HT-29 (cell line): Measurements from ENCODE around the gene EIF6. TPM values are rescaled to one million over a fixed set of nuclear protein-coding genes. Genes with fewer than 3 reads are reported as not detected.

Experiments
- DNase-seq: peaks from one replicate; pipeline ENCODE4 v3.0.0-alpha.2; 2015; ENCODE audit warnings: low spot score
- total RNA-seq: library from RNA; depleted of rRNA; stranded (reverse); fragments of >200 nt; shearing (Covaris generic); gene quantifications from 2 replicates; pipeline ENCODE4 v1.2.3, GENCODE V29; 2014

EIF6 gene
- total RNA-seq, 1 experiment from 2014 or later, result 508 TPM

DNA sequence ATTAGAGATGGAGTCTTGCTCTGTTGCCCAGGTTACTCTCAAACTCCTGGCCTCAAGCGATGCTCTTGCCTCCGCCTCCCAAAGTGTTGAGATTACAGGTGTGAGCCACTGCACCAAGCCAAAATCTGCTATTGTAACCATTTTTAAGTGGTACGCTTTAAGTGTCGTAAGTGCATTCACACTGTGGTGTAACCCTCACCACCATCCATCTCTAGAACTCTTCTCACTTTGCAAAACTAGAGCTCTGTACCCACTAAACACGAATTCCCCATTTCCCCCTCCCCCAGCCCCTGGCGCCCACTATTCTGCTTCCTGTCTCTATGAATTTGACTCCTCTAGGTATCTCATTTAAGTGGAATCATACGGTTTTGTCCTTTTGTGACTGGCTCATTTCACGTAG is 10.5 kb upstream of the EIF6 start:
- DNase-seq, result no peak

DNA sequence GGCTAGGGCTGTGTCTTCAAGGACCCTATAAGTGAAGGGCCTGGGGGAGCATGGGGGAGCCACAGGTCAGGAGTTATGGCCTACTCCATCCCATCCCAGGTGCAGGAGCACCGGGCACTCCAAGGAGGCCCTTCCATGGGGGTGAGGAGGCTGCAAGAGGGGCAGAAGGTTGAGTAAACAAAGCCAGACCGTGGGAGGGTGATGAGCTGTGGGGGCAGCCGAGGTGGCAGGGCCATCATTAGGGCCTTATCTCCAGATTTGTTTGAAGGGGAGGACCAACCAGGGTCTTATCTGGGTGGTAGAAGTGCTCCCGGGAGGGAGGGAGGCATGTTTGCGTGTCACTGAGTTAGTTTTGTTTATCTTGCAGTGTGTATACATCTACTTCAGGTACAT is 9.7 kb upstream of the EIF6 start:
- no peak for DNase-seq

DNA sequence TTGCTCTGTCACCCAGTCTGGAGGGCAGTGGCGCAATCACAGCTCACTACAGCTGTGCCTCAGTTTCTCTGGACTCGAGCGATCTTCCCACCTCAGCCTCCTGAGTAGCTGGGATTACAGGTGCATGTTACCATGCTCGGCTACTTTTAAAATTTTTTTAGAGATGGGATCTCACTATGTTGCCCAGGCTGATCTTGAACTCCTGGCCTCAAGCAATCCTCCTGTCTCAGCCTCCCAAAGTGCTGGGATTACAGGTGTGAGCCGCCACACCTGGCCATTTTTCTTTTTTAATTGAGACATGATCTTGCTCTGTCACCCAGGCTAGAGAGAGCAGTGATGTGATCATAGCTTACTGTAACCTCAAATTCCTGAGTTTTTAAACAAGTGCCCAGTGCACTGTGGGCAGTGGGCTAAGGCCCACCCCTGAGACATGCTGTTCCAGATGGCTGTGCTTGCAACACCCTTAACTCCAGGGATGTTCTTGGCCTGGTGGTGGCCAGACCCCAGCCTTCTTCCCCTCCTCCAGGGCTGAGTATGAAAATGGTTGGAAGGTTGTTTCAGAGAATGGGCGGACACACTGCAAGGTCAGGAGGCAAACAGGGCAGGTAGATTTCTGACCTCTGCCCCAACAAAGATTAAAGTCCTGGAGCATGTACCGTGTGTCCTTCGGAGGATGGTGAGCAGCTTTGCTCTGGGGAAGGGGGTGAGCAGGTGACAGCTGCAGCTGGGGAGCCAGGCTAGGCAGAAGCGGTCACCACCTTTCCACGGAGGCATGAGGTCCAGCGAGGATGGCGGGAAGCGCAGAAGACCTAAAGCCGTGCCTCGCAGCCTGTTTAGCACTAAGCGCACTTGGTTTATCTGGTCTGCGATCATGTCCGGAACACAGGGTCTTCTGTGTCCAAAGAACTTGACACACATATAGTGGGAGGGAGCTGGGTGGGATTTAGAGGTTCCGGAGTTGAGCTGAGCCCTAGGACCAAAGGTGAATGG is 9.0 kb upstream of the EIF6 start:
- no peak for DNase-seq

DNA sequence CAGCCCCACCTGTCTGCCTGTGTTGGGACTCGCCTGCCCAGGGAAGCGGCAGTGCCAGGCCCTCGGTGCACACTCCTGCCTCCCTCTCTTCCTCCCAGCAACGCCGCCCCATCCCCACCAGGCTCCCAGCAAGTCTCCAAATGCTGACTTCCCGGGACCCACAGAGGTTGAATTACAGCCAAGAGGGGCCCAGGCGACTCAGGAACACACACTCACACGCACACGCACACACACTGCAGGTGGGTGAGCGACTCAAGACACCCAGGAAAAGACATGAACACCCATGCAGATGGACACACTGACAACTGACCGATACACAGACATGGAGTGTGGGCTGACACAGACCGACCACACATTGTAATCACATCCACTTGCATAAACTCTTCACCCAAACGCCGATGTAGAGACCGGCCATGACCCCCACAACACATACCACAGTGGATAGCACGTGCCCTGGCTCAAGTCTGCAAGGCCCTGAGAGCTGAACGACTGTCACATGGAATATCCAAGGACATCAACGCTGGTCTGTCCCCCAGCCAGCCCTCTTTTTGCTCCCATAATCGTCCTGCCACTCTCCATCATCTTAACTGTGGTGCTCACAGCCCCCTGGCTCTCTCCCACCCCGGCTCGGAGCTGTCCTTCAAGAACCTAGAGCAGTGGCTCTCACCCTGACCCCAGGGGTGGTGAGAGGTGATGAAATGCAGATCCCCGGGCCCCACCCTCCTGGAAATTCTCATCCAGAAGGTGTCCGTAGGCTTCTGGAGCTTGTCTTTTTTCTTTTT is 8.1 kb upstream of the EIF6 start:
- DNase-seq, result no peak

DNA sequence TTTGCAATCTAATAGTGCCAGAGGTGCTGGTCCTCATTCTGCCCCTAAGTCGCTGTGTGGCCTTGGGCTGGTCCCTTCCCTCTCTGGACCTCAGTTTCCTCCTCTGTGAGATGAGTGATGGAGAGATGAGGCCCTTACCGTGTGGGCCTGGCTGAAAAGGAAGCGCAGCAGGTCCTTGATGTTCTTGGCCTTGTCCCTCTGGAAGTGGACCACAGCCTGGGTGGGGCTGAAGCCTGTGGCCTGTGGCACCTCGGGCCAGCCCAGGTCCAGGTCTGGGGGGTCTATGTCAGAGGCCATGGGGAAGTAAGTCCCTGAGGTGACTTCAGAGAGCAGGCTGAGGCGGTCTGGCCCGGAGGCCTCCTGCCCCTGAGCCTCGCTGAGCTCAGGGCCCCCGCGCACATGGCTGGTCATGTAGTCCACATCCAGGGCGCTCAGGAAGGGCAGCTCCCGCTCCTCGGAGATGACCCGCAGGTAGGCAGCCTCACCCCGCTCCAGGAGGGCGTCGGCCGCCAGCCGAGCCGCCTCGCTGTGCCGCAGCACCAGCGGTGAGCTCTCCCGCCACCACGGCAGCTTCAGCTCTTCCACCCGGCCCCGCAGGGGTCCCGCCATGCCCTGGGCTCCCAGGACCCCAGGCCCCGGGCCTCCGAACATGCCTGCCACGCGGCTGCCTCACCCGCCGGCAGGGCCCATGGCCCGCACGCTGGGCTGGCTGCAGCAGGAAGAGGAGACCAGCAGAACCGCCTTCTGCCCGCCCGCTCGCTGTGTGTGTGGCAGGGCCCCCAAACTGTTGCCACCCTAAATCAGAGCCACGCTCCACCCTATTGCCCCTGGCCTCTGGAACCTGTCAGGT is 7.3 kb upstream of the EIF6 start, which contains the start of gene FAM83C:
Gene FAM83C, minus strand, starts transcription at position 772 of the 850 bp plus-strand sequence. Its CDS starts 121 bp downstream, at position 651.
- no peak for DNase-seq

DNA sequence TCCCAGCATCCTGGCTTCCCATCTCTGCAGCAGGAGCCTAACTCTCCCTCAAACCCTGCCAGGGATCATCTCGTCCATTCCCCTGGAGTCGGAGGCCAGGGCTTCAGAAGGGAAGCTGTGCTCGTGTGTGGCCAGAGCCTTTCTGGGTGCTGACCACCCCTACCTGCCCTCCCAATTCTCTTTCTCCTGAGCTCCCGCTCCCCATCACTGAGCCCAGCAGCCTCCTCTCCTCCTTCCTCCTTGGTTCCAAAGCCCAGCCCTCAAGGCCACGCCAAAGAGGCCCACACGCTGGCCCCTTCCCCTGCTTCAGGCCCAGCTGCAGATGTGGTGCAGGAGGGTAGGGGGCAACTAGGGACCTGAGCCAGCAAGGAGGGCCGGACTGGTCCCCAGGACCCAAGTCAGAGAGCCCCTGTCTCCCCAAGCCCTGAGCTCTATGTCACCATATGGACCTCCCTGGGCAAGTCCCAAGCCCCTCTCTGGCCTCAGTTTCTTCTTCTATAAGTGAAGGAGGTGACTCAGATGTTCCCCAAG is 6.4 kb upstream of the EIF6 start:
- DNase-seq, result no peak

DNA sequence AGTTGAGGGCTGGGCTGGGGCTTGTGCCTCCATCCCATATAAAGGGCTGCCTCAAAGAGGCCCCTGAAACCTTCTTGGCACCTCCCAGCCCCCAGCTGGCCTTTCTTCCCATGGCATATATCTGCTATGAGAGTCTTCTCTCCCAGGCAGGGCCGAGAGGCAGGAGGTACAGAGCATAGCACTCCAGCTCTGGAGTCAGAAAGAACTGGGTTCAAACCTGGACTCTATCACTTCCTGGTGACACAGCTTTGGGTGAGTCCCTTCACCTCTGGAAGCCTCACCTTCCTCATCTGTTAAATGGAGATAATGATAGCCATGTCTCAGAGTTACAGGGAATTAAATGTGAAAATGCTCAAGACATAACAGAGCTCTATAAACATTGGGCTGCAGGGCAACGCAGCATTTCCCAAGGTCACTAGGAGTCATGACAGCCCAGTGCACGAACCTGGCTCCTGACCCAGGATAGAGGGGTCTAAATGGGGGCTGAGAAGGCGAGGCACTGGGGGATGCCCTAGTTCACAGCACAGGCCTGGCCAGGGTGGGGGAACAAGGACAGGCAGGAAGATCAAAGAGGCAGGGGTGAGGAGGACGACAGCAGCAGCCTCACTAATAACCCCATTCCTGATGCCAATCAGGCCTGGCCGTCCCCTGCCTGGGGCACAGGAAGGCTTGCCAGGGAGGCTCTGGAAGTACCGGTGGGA is 5.8 kb upstream of the EIF6 start:
- no peak for DNase-seq

DNA sequence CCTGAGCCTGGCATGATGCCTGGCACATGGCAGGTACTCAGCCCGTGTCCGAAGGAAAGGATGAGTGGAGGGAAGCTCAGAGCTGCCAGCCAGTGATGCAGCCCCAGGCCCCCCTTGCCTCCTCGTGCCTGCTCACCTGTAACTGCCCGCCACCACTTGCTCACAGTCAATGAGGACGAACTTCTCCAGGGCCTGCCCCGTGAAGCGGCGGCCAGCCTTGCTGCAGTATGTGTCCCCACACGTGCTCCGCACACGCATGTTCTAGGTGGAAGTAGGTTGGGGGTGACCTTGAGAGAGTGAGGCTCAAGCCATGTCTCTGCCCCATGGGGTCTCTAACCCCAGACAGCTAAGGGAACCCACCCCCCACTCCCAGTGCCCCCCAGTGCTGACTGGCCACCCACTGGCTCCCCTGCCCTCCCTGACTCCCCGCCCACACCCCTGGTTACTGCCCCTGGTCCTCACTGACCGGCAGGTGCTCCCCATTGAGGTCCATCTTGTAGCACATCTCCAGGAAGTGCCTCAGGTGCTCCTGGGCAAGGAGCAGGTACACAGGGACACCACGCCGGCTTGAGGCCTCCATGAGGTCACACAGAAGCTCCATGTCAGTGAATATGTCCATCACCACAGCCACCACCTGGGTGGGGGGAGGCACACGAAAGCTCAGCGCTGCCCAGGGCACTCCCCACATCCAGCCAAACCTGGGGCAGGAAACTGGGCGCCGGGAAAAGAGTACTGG is 3.9 kb upstream of the EIF6 start:
- no peak for DNase-seq

DNA sequence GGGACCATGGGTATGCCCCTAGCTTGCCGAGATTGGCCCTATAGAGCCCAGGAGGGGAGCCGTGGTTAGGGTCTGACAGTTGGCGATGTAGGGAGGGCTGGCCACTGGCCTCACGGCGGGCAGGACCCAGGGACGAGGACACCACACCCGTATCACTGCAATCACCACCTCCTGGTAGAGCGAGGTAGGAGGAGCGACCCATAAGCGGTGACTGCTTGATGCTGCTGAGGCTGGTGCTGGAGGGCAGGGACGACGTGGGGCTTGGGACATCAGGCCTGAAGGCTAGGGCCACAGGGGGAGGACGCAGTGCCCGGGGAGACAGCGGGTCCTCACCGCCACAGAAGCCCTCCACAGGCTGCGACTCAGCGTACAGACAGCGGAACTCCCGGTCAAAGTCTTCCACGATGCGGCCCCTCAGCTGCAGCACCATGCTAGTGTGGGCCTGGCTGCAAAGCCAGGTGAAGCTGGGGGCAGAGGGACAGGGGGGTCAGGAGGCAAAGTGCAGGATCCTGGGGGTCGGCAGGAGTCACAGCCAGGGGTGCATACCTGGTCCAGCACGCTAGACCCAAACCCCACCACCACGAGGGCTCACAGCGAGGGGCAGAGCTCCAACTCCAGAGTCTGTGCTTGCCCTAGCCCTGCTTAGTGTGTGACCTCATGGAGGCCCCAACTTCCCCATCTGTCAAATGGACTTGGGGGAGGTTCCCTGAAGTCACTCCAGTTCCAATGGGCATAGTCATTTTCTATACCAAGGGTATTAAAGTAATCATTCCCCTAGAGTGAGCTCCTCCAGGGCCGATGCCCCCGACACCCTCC is 3.1 kb upstream of the EIF6 start:
- DNase-seq, result no peak

DNA sequence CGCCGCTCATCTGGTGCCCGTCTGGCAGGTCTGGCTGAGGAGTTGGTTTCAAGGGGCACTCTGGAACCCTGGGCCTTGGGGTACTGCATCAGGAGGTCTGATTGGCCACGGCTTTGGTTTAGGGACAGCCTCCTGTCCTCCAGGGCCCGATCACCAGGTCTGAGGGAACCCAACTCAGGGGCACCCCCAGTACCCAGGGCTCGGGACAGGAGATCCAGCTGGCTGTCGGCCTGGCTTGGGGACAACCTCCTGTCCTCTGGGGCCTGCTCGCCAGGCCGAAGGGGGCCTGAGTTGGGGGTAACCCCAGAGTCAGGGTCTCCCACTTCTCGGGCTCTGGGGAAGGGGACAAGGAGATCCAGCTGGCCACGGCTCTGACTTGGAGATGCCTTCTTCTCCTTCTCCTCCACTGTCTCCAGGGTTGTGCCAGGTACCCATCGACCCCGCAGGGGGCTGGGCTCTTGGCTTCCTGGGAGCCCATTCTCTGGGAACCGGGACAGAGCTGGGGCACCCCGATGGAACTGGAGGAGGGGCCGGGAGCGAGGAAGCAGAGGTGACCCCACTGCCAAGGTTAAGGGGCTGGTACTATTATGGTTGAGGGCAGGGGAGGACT is 2.4 kb upstream of the EIF6 start:
- DNase-seq, result no peak

DNA sequence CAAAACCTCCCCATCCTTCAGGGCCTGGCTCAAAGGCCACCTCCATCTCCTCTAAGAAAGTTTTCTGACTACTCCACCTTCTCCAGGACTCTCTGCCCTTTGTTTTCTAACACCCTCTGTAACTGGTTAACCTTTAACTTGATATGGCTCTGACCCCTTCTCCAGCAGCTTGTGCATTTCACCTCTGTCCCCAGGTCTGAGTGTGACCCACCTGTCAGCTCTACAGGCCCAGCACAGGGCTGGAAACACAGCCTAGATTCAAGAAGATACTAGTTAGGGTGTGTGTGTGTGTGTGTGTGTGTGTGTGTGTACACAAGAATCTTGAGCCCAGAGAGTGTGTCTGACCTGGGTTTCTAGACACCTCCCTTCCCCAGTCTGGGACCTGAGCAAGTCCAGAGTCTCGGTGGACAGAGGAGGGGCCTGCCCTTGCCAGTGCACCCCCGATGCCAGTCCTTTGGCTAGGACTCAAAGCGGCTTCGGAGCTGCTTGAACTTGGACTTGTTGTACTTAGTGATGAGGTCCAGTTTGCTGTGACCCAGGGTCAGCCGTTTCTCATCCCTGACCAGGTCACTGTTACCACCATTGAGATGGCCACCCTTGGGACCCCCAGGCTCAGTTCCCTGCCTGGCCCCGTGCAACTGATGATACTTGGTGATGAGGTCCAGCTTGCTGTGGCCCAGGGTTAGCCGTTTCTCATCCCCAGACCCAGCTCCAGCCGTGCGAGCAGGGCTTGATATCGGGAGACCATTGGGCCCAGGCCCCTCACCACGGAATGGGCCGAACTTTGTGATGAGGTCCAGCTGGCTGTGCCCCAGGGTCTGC is 1.7 kb upstream of the EIF6 start:
- peak; percentile 50 for DNase-seq

DNA sequence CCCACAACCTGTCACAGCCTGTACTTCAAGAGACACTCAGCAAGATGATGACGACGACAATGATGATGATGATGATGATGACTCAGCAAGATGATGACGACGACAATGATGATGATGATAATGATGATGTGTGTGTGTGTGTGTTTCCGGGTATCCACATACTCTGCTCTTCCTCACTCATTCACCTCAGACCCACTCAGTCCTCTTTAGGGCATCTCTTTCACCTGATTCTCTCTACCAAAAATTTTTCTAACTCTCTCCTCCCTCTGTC is 1.2 kb upstream of the EIF6 start:
- no peak for DNase-seq

DNA sequence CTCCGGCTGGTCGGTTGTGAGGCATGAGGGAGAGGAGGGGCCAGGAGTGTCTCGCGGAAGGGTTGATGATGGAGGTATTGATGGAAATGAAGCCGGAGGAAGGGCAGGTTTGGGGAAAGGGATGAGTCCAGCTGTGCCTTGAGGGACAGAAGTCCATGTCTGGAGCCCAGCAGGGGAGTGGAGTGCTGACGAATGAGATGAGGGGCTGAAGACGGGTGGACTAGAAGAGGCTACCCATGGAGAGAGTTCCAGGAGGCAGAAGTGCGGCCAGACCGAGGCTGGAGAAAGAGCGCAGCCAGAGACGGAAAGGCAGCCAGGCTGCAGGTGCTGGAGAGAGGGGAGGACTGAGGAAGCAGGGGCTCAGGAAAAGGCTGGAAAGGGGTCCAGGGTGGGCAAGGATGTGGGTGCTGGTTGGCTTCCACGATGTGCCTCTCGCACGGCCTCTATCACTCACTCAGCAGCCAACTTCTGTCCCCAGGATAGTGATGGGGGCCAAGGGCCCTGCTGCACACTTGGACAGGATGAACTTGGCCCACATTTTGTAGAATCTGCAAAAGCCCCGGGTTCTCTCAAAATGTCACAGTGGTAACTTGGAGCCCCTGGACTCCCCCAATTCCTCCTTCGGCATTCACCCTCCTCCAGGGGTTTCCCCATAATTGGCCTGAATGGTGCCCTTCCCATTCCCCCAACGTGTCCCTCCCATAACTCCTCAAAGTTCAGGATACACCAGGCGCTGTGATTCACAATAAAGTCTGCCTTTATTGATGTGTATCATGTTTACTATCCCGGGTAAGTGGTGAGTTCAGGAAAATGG is 627 bp upstream of the EIF6 start:
- DNase-seq, result no peak

DNA sequence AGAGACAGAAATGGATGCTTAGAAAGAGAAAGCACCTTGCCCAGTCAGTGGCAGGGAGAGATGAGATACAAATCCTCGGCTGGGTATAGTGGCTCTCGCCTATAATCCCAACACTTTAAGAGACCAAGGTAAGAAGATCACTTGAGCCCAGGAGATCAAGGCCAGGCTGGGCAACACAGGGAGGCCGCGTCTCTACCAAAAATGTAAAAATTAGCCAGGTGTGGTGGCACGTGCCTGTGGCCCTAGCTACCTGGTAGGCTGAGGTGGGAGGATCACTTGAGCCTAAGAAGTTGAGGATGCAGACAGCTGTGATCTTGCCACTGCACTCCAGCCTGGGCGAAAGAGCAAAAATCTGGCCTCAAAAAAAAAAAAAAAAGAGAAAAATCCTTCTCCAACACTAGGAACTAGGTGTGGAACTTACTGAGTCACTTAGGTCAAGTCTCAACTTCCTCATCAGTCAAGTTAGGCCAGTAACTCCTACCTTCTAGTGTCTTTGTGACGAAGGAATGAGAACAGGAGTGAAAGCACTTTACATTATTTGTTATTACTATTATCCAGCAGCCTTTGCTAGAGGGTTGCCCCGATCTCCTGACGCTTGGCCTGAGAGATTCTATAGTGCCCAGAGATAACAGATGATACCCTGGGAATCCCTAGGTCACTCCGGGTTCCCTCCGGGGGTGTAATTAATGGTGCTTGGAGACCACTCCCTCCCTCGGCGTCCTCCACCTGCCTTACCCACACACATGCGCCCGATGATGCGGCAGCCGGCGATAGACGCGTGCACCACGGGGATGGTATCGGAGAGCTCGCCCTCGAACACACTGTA is 918 bp downstream of the EIF6 start:
- peak; percentile 49 for DNase-seq

DNA sequence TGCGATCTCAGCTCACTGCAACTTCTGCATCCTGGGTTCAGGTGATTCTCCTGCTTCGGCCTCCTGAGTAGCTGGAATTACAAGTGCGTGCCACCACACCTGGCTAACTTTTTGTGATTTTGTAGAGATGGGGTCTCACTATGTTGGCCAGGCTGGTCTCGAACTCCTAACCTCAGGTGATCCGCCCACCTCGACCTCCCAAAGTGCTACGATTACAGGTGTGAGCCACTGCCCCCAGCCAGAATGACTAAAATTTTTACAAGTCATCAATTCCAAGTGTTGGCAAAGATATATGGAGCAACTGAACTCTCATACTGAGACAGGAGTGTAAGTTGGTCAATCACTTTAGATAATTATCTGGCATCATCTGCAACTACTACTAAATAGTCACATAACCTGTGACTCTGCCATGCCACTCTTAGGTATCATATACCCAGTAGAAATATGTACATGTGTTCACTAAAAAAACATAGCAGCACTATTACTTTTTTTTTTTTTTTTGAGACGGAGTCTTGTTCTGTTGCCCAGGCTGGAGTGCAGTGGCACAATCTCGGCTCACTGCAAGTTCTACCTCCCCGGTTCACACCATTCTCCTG is 3.0 kb downstream of the EIF6 start:
- no peak for DNase-seq

DNA sequence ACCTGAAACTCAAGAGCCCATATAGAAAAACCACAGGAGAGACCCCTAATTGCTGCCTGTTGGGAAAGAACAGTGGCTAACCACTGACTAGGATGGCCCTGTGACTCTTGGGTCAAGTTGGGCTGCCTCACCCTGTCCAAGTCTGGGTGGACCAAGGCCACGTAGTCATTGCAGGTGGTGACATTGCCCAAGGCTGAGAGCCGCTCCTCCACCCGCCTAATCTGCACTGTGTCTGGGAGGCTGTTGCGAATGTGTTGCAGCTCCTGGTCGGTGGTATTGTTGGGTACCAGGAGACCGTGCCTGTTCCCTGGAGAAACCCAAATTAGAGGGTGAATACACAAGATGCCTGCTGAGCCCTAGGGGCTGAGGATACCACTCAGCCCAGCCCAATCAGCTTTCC is 4.0 kb downstream of the EIF6 start:
- DNase-seq, result no peak
